Measurements from ENCODE around the gene IL15RA. TPM values are rescaled to one million over a fixed set of nuclear protein-coding genes. Genes with fewer than 3 reads are reported as not detected.

Gene IL15RA
- polyA plus RNA-seq (2012; ENCODE audit: missing spikeins) = 6.9 TPM

- FAIRE-seq = peak; percentile 82
Observed at GRCh38 chr10:5977471-5978229, at the start of gene IL15RA. Gene IL15RA (minus strand): TSS chr10:5977543. CDS start chr10:5977492, 51 bp downstream.

GRCh38 chr10:6025683-6026255 lies 48.4 kb upstream of the IL15RA start:
- FAIRE-seq (no peak), DNase-seq (ENCODE audit: insufficient read length) (no peak)
- TF ChIP-seq POLR2A (IDR thresholded peaks at IDR 0.05; ENCODE audit: low read depth, low read length) = no peak
- TF ChIP-seq POLR2AphosphoS5 (IDR thresholded peaks at IDR 0.05; ENCODE audit: low read depth, low read length) = no peak
- TF ChIP-seq TAF1 (IDR thresholded peaks at IDR 0.05; ENCODE audit: borderline replicate concordance, low read depth, low read length) = no peak

More at GRCh38 chr10:5977471-5978229, at the start of gene IL15RA:
- peak; percentile 82 for DNase-seq (ENCODE audit: insufficient read length)
- peak; percentile 39; the same call in 1 of the 2 replicates for TF ChIP-seq TAF1 (IDR thresholded peaks at IDR 0.05; ENCODE audit: borderline replicate concordance, low read depth, low read length)
- TF ChIP-seq POLR2A (IDR thresholded peaks at IDR 0.05; ENCODE audit: low read depth, low read length) = peak; percentile 53; the same call in 1 of the 2 replicates
- 0 out of 2 replicates have a peak, but pooled peaks have one; percentile 17 for TF ChIP-seq POLR2AphosphoS5 (IDR thresholded peaks at IDR 0.05; ENCODE audit: low read depth, low read length)

- TF ChIP-seq POLR2AphosphoS5 (IDR thresholded peaks at IDR 0.05; ENCODE audit: low read depth, low read length) = no peak
- no peak for FAIRE-seq
- DNase-seq (ENCODE audit: insufficient read length) = no peak
Observed at GRCh38 chr10:6024334-6024682, 47.0 kb upstream of the IL15RA start.

- no peak for FAIRE-seq
Observed at GRCh38 chr10:6023661-6024333, 46.5 kb upstream of the IL15RA start.

DNA sequence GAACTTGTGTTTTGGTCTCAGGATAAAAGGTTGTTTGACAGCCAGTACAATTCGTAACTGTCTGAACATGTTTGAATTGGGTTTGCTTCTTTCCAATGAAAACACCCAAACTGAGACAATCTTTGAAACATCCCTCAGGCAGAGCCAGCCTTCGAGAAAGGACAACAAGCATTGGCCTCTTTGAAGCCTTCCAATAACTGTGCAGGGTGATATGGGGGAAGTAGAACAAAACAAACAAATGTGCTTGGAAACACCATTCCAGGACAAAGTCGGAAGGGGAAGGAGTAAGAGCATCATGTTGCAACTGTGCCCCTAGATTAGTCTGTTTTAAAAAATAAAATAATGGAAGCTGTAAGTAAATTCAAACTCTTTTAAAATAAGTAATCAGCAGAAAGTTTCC lies 45.3 kb upstream of the IL15RA start:
- FAIRE-seq (no peak), DNase-seq (ENCODE audit: insufficient read length) (no peak)
- no peak for TF ChIP-seq POLR2A (IDR thresholded peaks at IDR 0.05; ENCODE audit: low read depth, low read length)
- TF ChIP-seq TAF1 (IDR thresholded peaks at IDR 0.05; ENCODE audit: borderline replicate concordance, low read depth, low read length) = no peak
- TF ChIP-seq POLR2AphosphoS5 (IDR thresholded peaks at IDR 0.05; ENCODE audit: low read depth, low read length) = no peak

More at GRCh38 chr10:6023661-6024333, 46.5 kb upstream of the IL15RA start:
- DNase-seq (ENCODE audit: insufficient read length) = no peak
- no peak for TF ChIP-seq POLR2AphosphoS5 (IDR thresholded peaks at IDR 0.05; ENCODE audit: low read depth, low read length)
- no peak for TF ChIP-seq POLR2A (IDR thresholded peaks at IDR 0.05; ENCODE audit: low read depth, low read length)
- TF ChIP-seq TAF1 (IDR thresholded peaks at IDR 0.05; ENCODE audit: borderline replicate concordance, low read depth, low read length) = no peak

- DNase-seq (ENCODE audit: insufficient read length) (no peak), FAIRE-seq (no peak)
- TF ChIP-seq TAF1 (IDR thresholded peaks at IDR 0.05; ENCODE audit: borderline replicate concordance, low read depth, low read length) (no peak), POLR2A (IDR thresholded peaks at IDR 0.05; ENCODE audit: low read depth, low read length) (no peak), POLR2AphosphoS5 (IDR thresholded peaks at IDR 0.05; ENCODE audit: low read depth, low read length) (no peak)
Observed at GRCh38 chr10:6020826-6021225, 43.5 kb upstream of the IL15RA start.

DNA sequence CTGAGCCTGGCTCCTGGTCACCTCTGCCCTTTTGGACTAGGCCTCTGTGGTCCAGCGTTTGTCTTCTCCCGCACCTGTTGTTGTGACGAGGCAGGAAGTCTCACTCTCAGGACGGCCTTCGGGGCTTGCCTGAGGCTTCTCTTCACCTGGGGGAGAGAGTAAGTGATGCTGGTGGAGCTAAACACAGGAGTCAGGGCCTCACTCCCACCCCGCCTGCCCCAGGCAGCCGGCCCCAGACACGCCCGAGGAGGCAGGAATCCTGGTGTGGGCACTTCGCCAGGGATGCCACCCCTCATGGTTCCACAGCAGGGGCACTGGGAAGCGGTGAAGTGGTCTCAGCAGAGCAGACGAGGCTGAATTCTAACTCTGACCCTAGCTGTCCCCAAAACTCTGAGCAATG lies 42.5 kb upstream of the IL15RA start:
- no peak for DNase-seq (ENCODE audit: insufficient read length)
- no peak for FAIRE-seq
- no peak for TF ChIP-seq POLR2A (IDR thresholded peaks at IDR 0.05; ENCODE audit: low read depth, low read length)
- no peak for TF ChIP-seq TAF1 (IDR thresholded peaks at IDR 0.05; ENCODE audit: borderline replicate concordance, low read depth, low read length)
- no peak for TF ChIP-seq POLR2AphosphoS5 (IDR thresholded peaks at IDR 0.05; ENCODE audit: low read depth, low read length)

- TF ChIP-seq TAF1 (IDR thresholded peaks at IDR 0.05; ENCODE audit: borderline replicate concordance, low read depth, low read length) (no peak), POLR2AphosphoS5 (IDR thresholded peaks at IDR 0.05; ENCODE audit: low read depth, low read length) (no peak), POLR2A (IDR thresholded peaks at IDR 0.05; ENCODE audit: low read depth, low read length) (no peak)
- no peak for DNase-seq (ENCODE audit: insufficient read length)
- FAIRE-seq = peak; percentile 81
Observed at GRCh38 chr10:6019010-6019782, 41.9 kb upstream of the IL15RA start.

DNA sequence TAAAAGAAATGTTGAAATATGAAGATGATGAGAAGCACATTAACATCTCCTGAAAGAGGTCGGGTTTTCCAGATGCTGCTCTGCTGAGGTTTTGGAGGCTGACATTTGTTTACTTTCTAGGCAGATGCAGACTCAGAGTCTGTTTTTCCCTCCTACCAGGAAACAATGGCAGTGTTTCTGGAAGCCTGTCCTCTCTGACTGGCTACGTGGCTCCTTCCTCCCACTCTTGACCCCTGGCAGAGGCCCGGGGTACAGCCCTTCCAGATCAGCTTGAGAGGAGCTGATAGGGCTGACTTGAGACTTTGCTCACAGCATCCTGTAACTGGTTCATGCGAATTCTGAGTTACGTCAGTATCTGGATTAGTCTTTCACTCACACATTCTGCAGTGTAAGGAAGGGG lies 41.1 kb upstream of the IL15RA start:
- FAIRE-seq (no peak), DNase-seq (ENCODE audit: insufficient read length) (no peak)
- TF ChIP-seq POLR2AphosphoS5 (IDR thresholded peaks at IDR 0.05; ENCODE audit: low read depth, low read length) (no peak), TAF1 (IDR thresholded peaks at IDR 0.05; ENCODE audit: borderline replicate concordance, low read depth, low read length) (no peak), POLR2A (IDR thresholded peaks at IDR 0.05; ENCODE audit: low read depth, low read length) (no peak)

DNA sequence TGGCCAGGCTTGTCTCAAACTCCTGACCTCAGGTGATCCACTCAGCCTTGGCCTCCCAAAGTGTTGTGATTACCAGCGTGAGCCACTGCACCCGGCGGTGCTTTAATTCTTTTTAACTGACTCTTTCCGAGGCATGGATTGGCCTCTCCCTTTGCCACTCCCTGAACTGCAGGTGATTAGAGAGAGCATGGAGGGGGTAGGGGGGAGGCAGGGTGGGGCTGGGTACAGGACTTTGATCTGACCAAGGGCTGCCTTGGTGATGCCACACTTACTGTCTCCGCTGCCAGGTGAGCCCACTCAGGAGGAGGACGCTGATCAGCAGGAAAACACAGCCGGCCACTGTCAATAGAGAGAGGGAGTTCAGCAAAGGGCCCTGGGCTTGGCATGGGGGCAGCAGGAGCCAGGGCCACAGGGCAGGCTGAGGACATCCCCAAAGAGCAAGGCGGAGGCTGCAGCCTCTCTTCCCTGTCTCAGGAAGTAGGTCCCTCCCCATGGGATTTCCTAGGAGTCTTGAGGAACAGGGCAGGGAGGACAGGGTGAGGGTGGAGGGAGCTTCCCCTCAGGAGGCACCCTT lies 40.5 kb upstream of the IL15RA start:
- FAIRE-seq (no peak), DNase-seq (ENCODE audit: insufficient read length) (no peak)
- no peak for TF ChIP-seq POLR2A (IDR thresholded peaks at IDR 0.05; ENCODE audit: low read depth, low read length)
- TF ChIP-seq POLR2AphosphoS5 (IDR thresholded peaks at IDR 0.05; ENCODE audit: low read depth, low read length) = no peak
- no peak for TF ChIP-seq TAF1 (IDR thresholded peaks at IDR 0.05; ENCODE audit: borderline replicate concordance, low read depth, low read length)
